Kidney epithelial cell (primary cell): ENCODE measurements around the gene VPS13D. TPM values are rescaled to one million over a fixed set of nuclear protein-coding genes. Genes with fewer than 3 reads are reported as not detected.

Experiments used
- DNase-seq: peaks from one replicate; pipeline ENCODE4 v3.0.0-alpha.2; 2010; ENCODE audit warnings: low read depth
- H3K27me3 ChIP-seq: 2 replicates; pipeline ENCODE4 v1.6.0; 2011; ENCODE audit warnings: low read length; ENCODE audit not compliant: control insufficient read depth, insufficient read depth
- H3K36me3 ChIP-seq: 2 replicates; pipeline ENCODE4 v1.5.1; 2011; ENCODE audit warnings: low read length; ENCODE audit not compliant: control insufficient read depth, insufficient read depth
- H3K4me3 ChIP-seq: 2 replicates; pipeline ENCODE4 v1.5.1; 2011; ENCODE audit warnings: low read depth, mild to moderate bottlenecking, control low read depth, low read length
- total RNA-seq: library from RNA; depleted of rRNA; stranded (reverse); fragments of >200 nt; gene quantifications from 2 replicates; pipeline ENCODE4 v1.2.3, GENCODE V29; 2015
- TF ChIP-seq, protein P1 (sequence below): IDR thresholded peaks from 2 replicates; pipeline ENCODE4 v1.5.1; 2011; ENCODE audit warnings: mild to moderate bottlenecking, moderate library complexity, low read length, control low read depth, inconsistent platforms; ENCODE audit not compliant: insufficient read depth, poor library complexity, severe bottlenecking

VPS13D gene
- total RNA-seq, 1 donor from 2014 or later: 22.2 TPM

DNA sequence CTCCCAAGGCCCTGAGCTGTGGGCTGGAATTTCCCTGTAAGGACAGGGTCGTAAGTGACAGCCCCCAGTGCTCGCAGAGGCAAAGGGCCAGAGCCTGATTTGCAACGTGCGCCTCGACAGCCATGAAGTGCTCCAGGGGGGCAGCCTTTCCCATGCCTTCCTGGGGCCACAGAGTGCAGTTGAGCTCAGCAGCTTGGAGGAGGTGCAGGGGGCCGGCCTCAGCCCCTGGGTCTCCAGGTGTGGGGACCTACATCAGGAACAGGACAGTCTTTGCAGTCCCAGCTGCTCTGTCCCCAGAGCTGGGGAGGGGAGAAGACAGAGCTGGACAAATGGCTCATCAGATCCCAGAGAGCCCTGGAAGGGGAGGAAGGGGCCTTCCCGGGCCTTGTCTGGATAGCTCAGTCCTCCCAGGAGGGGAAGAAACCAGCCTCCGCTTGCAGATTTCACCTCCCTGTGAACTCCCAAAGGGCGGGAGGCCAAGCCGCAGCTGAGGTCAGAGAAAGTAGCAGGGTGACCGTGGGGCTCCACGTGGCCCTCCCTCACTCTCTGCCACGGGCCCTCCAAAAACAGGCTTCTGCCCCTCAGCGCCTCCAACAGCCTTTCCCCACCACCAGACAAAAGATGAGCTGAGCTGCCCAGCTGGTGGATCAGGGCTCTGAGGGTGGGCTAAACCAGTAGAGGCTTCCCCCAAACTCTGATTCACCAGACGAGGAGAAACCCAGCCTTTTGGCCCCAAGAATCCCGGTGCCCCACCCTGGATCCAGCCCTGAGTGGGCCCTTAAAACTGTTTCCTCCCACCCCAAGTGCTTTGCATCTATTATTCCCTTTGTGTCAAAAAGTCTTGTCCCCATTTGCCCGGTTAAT is 311.7 kb downstream of the VPS13D start:
- TF ChIP-seq, protein P1, sequence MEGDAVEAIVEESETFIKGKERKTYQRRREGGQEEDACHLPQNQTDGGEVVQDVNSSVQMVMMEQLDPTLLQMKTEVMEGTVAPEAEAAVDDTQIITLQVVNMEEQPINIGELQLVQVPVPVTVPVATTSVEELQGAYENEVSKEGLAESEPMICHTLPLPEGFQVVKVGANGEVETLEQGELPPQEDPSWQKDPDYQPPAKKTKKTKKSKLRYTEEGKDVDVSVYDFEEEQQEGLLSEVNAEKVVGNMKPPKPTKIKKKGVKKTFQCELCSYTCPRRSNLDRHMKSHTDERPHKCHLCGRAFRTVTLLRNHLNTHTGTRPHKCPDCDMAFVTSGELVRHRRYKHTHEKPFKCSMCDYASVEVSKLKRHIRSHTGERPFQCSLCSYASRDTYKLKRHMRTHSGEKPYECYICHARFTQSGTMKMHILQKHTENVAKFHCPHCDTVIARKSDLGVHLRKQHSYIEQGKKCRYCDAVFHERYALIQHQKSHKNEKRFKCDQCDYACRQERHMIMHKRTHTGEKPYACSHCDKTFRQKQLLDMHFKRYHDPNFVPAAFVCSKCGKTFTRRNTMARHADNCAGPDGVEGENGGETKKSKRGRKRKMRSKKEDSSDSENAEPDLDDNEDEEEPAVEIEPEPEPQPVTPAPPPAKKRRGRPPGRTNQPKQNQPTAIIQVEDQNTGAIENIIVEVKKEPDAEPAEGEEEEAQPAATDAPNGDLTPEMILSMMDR: no peak
- Histone ChIP-seq H3K4me3 (no peak overlapping the region), H3K27me3 (no peaks in the 10 kb centered on the region), H3K36me3 (peaks cover 1% of the 10 kb centered on the region)
- DNase-seq: no peak

GRCh38 chr1:12542138-12542465 is 312.3 kb downstream of the VPS13D start:
- no peak for DNase-seq
- peaks cover 1% of the 10 kb centered on the region for H3K36me3 ChIP-seq
- TF ChIP-seq, protein P1: no peak
- H3K4me3 ChIP-seq: no peak overlapping the region
- no peaks in the 10 kb centered on the region for H3K27me3 ChIP-seq

DNA sequence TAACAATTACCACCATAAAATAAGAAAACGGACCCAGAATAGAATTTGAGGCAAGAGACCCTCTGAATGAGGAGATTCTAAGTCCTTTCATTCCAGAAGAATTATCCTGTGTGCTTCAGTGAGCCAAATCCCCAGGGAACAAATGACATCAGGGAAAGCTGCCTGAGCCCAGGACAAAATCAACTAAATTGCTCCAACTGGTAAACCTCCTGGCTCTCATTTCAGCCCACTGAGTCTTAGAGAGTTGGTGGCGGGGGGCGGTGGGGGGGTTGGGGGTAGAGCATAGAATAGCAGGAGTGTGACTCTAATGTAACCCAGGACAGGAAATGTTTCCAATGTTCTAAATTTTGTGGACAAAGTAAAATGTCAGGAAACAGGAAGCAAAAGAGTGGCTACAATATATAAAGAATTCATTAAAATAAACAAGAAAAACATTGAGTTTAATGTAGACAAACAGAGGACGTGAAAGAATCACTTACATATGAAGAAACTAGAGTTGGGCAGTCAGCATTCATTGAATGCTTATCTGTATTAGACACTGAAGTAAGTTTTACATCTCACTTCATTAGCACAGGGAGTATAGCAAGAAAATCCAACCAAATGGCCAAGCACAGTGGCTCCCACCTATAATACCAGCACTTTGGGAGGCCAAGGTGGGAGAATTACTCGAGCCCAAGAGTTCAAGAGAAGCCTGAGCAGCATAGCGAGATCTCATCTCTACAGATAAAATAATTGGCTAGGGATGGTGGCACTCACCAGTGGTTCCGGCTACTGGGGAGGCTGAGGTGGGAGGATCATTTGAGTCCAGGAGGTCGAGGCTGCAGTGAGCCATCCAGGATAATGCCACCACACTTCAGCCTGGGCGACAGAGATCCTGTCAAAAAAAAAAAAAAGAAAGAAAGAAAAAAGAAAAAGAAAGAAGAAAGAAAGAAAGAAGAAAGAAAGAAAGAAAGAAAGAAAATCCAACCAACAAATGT is 313.1 kb downstream of the VPS13D start:
- Histone ChIP-seq H3K4me3 (no peak overlapping the region), H3K36me3 (peaks cover 1% of the 10 kb centered on the region), H3K27me3 (no peaks in the 10 kb centered on the region)
- TF ChIP-seq, protein P1: no peak
- DNase-seq: no peak

DNA sequence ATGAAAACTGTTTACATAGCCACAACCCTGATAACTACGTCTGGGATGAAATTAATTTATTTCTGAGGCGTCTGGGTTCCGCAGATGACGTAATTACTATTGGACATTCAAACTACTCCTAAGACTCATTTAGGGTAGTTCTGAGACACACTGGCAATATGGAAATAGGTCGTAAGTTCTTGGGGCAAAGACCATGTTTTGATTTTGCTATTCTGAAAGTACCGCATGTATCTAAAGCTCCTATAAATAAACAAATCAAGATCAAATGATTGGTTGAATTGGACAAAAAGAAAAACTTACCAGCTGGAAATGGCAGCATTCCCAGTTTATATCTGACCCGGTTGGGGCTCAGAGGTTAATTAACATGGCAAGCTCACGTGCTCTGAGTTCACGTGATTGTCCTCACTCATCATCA is 313.9 kb downstream of the VPS13D start:
- no peak overlapping the region for H3K4me3 ChIP-seq
- no peaks in the 10 kb centered on the region for H3K27me3 ChIP-seq
- DNase-seq: no peak
- TF ChIP-seq, protein P1: no peak
- peaks cover 1% of the 10 kb centered on the region for H3K36me3 ChIP-seq

- no peak for DNase-seq
- H3K4me3 ChIP-seq: no peak overlapping the region
- TF ChIP-seq, protein P1: no peak
- H3K27me3 ChIP-seq: no peaks in the 10 kb centered on the region
- no peaks in the 10 kb centered on the region for H3K36me3 ChIP-seq
Observed at GRCh38 chr1:12544357-12544756, 314.5 kb downstream of the VPS13D start.
